A673 (cell line): ENCODE measurements around the gene SFXN5.

ENCODE experiments used
- CTCF ChIP-seq: fragments of 300-800, 200-600 bp; sonication (generic); conservative IDR thresholded peaks from 2 replicates; pipeline ENCODE4 v1.5.1; 2017; ENCODE audit warnings: low read depth, mild to moderate bottlenecking, antibody characterized with exemption, low read length, moderate library complexity, mixed read lengths
- EZH2 ChIP-seq: fragments of 200-600 bp; sonication (generic); IDR thresholded peaks from 2 replicates; pipeline ENCODE4 v1.6.1; 2017; ENCODE audit warnings: borderline replicate concordance, low read depth, mild to moderate bottlenecking, mixed read lengths, antibody characterized with exemption, low read length; ENCODE audit not compliant: poor library complexity, severe bottlenecking

GRCh38 chr2:73111073-73112025, 39.8 kb upstream of the SFXN5 start:
- no peak for TF ChIP-seq CTCF
- no peak for TF ChIP-seq EZH2
